Karpas-422 (cell line): ENCODE measurements around the gene ANKRD35. TPM values are rescaled to one million over a fixed set of nuclear protein-coding genes. Genes with fewer than 3 reads are reported as not detected.
"Not testable (repeated sequence)": the region's sequence is repeated elsewhere in the genome, so short reads cannot be mapped to it uniquely, and the experiment has no call there.

ENCODE experiments used
- DNase-seq: peaks from one replicate; pipeline ENCODE4 v3.0.0-alpha.2; 2015
- H2AFZ ChIP-seq: fragments of 200-600 bp; sonication (generic); 2 replicates; pipeline ENCODE4 v1.6.1; 2014; ENCODE audit warnings: antibody characterized with exemption, low read length, mixed read lengths
- H3K27ac ChIP-seq: fragments of 200-600 bp; sonication (generic); 2 replicates; pipeline ENCODE4 v1.5.1; 2014; ENCODE audit warnings: mild to moderate bottlenecking, low read length, moderate library complexity
- H3K27me3 ChIP-seq: fragments of 200-600 bp; sonication (generic); 2 replicates; pipeline ENCODE4 v1.6.1; 2014; ENCODE audit warnings: low read length, mixed read lengths
- H3K36me3 ChIP-seq: fragments of 200-600 bp; sonication (generic); 2 replicates; pipeline ENCODE4 v1.6.1; 2014; ENCODE audit warnings: low read length, mixed read lengths; ENCODE audit not compliant: insufficient read depth
- H3K4me1 ChIP-seq: fragments of 200-600 bp; sonication (generic); 2 replicates; pipeline ENCODE4 v1.6.1; 2014; ENCODE audit warnings: mild to moderate bottlenecking, low read length, mixed read lengths
- H3K4me2 ChIP-seq: fragments of 200-600 bp; sonication (generic); 2 replicates; pipeline ENCODE4 v1.6.1; 2014; ENCODE audit warnings: low read length, low read depth, mild to moderate bottlenecking; ENCODE audit not compliant: poor library complexity, severe bottlenecking
- H3K4me3 ChIP-seq: fragments of 200-600 bp; sonication (generic); 2 replicates; pipeline ENCODE4 v1.5.1; 2014; ENCODE audit warnings: mild to moderate bottlenecking, antibody characterized with exemption, low read length, mixed read lengths
- H3K79me2 ChIP-seq: fragments of 200-600 bp; sonication (generic); 2 replicates; pipeline ENCODE4 v1.6.1; 2014; ENCODE audit warnings: mild to moderate bottlenecking, low read length, mixed read lengths
- H3K9ac ChIP-seq: fragments of 200-600 bp; sonication (generic); 2 replicates; pipeline ENCODE4 v1.6.0; 2014; ENCODE audit warnings: low read length
- H3K9me2 ChIP-seq: fragments of 200-600 bp; sonication (generic), shearing (Covaris generic); replicated peaks from 2 replicates; pipeline ENCODE4 v1.6.0; 2014; ENCODE audit warnings: mild to moderate bottlenecking, low read length, moderate library complexity; ENCODE audit not compliant: insufficient read depth
- H3K9me3 ChIP-seq: fragments of 300-700, 200-600 bp; sonication (generic); 2 replicates; pipeline ENCODE4 v1.6.1; 2014; ENCODE audit warnings: low read length, mixed read lengths
- H4K20me1 ChIP-seq: fragments of 200-600 bp; sonication (generic); 2 replicates; pipeline ENCODE4 v1.6.1; 2014; ENCODE audit warnings: mild to moderate bottlenecking, antibody characterized with exemption, low read length, low read depth; ENCODE audit not compliant: insufficient read depth
- total RNA-seq: library from RNA; depleted of rRNA; stranded (reverse); fragments of >200 nt; shearing (Covaris generic); gene quantifications from 2 replicates; pipeline ENCODE4 v1.2.3, GENCODE V29; 2014; ENCODE audit warnings: low replicate concordance; rRNA removed

The ANKRD35 gene
- 0.11 TPM in 1 of 2 replicates, not detected in the other for total RNA-seq

- Histone ChIP-seq H3K4me1 (peaks cover 16% of the 10 kb centered on the region), H3K4me3 (peak within 1 kb of the TSS; percentile 76), H3K36me3 (no peaks in the 10 kb centered on the region), H4K20me1 (no peaks in the 10 kb centered on the region), H3K4me2 (peak within 1 kb of the TSS; percentile 68), H3K27me3 (no peaks in the 10 kb centered on the region), H3K27ac (no peak within 1 kb of the TSS), H2AFZ (peak within 1 kb of the TSS; percentile 92), H3K9me2 (no peaks in the 10 kb centered on the region), H3K9ac (peak within 1 kb of the TSS; percentile 39; the same call in 1 of the 2 replicates), H3K79me2 (no peaks in the 10 kb centered on the region), H3K9me3 (no peaks in the 10 kb centered on the region)
- peak; percentile 93 for DNase-seq
Observed at GRCh38 chr1:145885738-145886287, at the start of gene ANKRD35. TSS of gene ANKRD35 (minus strand) at chr1:145885866. CDS start at chr1:145885758, 108 bp downstream.

- H3K4me2 ChIP-seq, result peak overlapping the region; percentile 75
- DNase-seq, result peak; percentile 85
Observed at GRCh38 chr1:145932522-145933009, 46.9 kb upstream of the ANKRD35 start.

GRCh38 chr1:145927916-145928643 lies 42.4 kb upstream of the ANKRD35 start:
- H3K27me3 ChIP-seq, result no peaks in the 10 kb centered on the region
- peaks cover 39% of the 10 kb centered on the region for H3K4me1 ChIP-seq
- peaks cover 26% of the 10 kb centered on the region for H3K79me2 ChIP-seq
- H4K20me1 ChIP-seq, result no peaks in the 10 kb centered on the region
- H3K27ac ChIP-seq, result peak overlapping the region; percentile 98
- no peak overlapping the region for H2AFZ ChIP-seq
- peak overlapping the region; percentile 72 for H3K4me2 ChIP-seq
- peak overlapping the region; percentile 70 for H3K4me3 ChIP-seq
- H3K9ac ChIP-seq, result peak overlapping the region; percentile 93
- H3K9me3 ChIP-seq, result no peaks in the 10 kb centered on the region
- DNase-seq, result peak; percentile 68
- no peaks in the 10 kb centered on the region for H3K9me2 ChIP-seq
- H3K36me3 ChIP-seq, result peaks cover 20% of the 10 kb centered on the region

More at GRCh38 chr1:145932522-145933009, 46.9 kb upstream of the ANKRD35 start:
- Histone ChIP-seq H3K79me2 (peaks cover 14% of the 10 kb centered on the region), H3K4me1 (peaks cover 44% of the 10 kb centered on the region), H3K36me3 (peaks cover 21% of the 10 kb centered on the region; the same call in 1 of the 2 replicates), H3K9ac (peak overlapping the region; percentile 53), H3K27ac (peak overlapping the region; percentile 89), H3K4me3 (peak overlapping the region; percentile 54)
- not testable (repeated sequence) for H3K27me3 ChIP-seq, H3K9me3 ChIP-seq, H2AFZ ChIP-seq, H4K20me1 ChIP-seq, H3K9me2 ChIP-seq

GRCh38 chr1:145927063-145927886 lies 41.6 kb upstream of the ANKRD35 start, which contains the start of gene RBM8A:
TSS of gene RBM8A (minus strand) at chr1:145927484. CDS start at chr1:145927426, 58 bp downstream.
- Histone ChIP-seq H3K9me3 (no peaks in the 10 kb centered on the region), H3K79me2 (peaks cover 26% of the 10 kb centered on the region), H3K4me1 (peaks cover 32% of the 10 kb centered on the region), H3K9me2 (no peaks in the 10 kb centered on the region), H3K27me3 (no peaks in the 10 kb centered on the region), H4K20me1 (no peaks in the 10 kb centered on the region), H3K4me3 (peak within 1 kb of the TSS; percentile 70), H3K27ac (peak within 1 kb of the TSS; percentile 98), H2AFZ (no peak within 1 kb of the TSS), H3K9ac (peak within 1 kb of the TSS; percentile 93), H3K4me2 (peak within 1 kb of the TSS; percentile 72), H3K36me3 (peaks cover 21% of the 10 kb centered on the region)
- DNase-seq, result peak; percentile 99

- peaks cover 21% of the 10 kb centered on the region for H3K36me3 ChIP-seq
- no peak for DNase-seq
- no peaks in the 10 kb centered on the region for H3K9me3 ChIP-seq
- peak overlapping the region; percentile 70 for H3K4me3 ChIP-seq
- H3K4me2 ChIP-seq, result peak overlapping the region; percentile 72
- H4K20me1 ChIP-seq, result no peaks in the 10 kb centered on the region
- H3K9me2 ChIP-seq, result no peaks in the 10 kb centered on the region
- peak overlapping the region; percentile 98 for H3K27ac ChIP-seq
- H3K9ac ChIP-seq, result peak overlapping the region; percentile 93
- H3K27me3 ChIP-seq, result no peaks in the 10 kb centered on the region
- no peak overlapping the region for H2AFZ ChIP-seq
- peaks cover 26% of the 10 kb centered on the region for H3K79me2 ChIP-seq
- H3K4me1 ChIP-seq, result peaks cover 26% of the 10 kb centered on the region
Observed at GRCh38 chr1:145926686-145927062, 41.0 kb upstream of the ANKRD35 start.

- Histone ChIP-seq H3K79me2 (peaks cover 27% of the 10 kb centered on the region), H2AFZ (no peak overlapping the region), H3K4me2 (no peak overlapping the region), H3K4me3 (no peak overlapping the region), H3K27me3 (no peaks in the 10 kb centered on the region), H3K9me2 (no peaks in the 10 kb centered on the region), H3K4me1 (peaks cover 26% of the 10 kb centered on the region), H3K9me3 (no peaks in the 10 kb centered on the region), H4K20me1 (no peaks in the 10 kb centered on the region), H3K9ac (no peak overlapping the region), H3K27ac (no peak overlapping the region), H3K36me3 (peaks cover 17% of the 10 kb centered on the region)
- no peak for DNase-seq
Observed at GRCh38 chr1:145922266-145922665, 36.6 kb upstream of the ANKRD35 start.

GRCh38 chr1:145920297-145920696 lies 34.6 kb upstream of the ANKRD35 start:
- peak overlapping the region; percentile 72; the same call in 1 of the 2 replicates for H3K27ac ChIP-seq

More at GRCh38 chr1:145920297-145920696, 34.6 kb upstream of the ANKRD35 start:
- Histone ChIP-seq H3K36me3 (peaks cover 14% of the 10 kb centered on the region; the same call in 1 of the 2 replicates), H3K9ac (peak overlapping the region; percentile 93), H3K4me3 (peak overlapping the region; percentile 77), H3K4me1 (peaks cover 25% of the 10 kb centered on the region), H3K4me2 (peak overlapping the region; percentile 92), H3K79me2 (peaks cover 21% of the 10 kb centered on the region)
- H3K9me3 ChIP-seq, DNase-seq, H2AFZ ChIP-seq, H4K20me1 ChIP-seq, H3K27me3 ChIP-seq, H3K9me2 ChIP-seq: not testable (repeated sequence)
